Activated naive CD8-positive, alpha-beta T cell treated with anti-CD3 and anti-CD28 coated beads, Interleukin-2, amount 50 U/mL, for 16 hours (primary cell): ENCODE results near the gene ADARB1.

Experiments used
- DNase-seq: peaks from one replicate; pipeline ENCODE4 v3.0.0-alpha.2; 2020; ENCODE audit warnings: low read depth, low spot score

ADARB1 gene

GRCh38 chr21:45149021-45149420, 74.6 kb downstream of the ADARB1 start:
- no peak for DNase-seq

GRCh38 chr21:45150638-45151131, 76.3 kb downstream of the ADARB1 start:
- no peak for DNase-seq

- DNase-seq, result no peak
Observed at GRCh38 chr21:45151445-45152160, 77.2 kb downstream of the ADARB1 start.

- DNase-seq, result peak; percentile 39
Observed at GRCh38 chr21:45152265-45152746, 77.9 kb downstream of the ADARB1 start.

GRCh38 chr21:45153358-45154318, 79.3 kb downstream of the ADARB1 start:
- DNase-seq, result no peak

- DNase-seq, result no peak
Observed at GRCh38 chr21:45154511-45155508, 80.4 kb downstream of the ADARB1 start.

- no peak for DNase-seq
Observed at GRCh38 chr21:45155910-45156309, 81.5 kb downstream of the ADARB1 start.

- no peak for DNase-seq
Observed at GRCh38 chr21:45156459-45156858, 82.1 kb downstream of the ADARB1 start.

- no peak for DNase-seq
Observed at GRCh38 chr21:45157932-45158331, 83.6 kb downstream of the ADARB1 start.

- no peak for DNase-seq
Observed at GRCh38 chr21:45158491-45159423, 84.4 kb downstream of the ADARB1 start.

GRCh38 chr21:45160198-45160597, 85.8 kb downstream of the ADARB1 start:
- no peak for DNase-seq

GRCh38 chr21:45161038-45161945, 86.9 kb downstream of the ADARB1 start:
- no peak for DNase-seq

- DNase-seq, result no peak
Observed at GRCh38 chr21:45162115-45162514, 87.7 kb downstream of the ADARB1 start.

- no peak for DNase-seq
Observed at GRCh38 chr21:45162809-45163208, 88.4 kb downstream of the ADARB1 start.

- no peak for DNase-seq
Observed at GRCh38 chr21:45163413-45164123, 89.2 kb downstream of the ADARB1 start.

GRCh38 chr21:45164124-45164511, 89.7 kb downstream of the ADARB1 start:
- no peak for DNase-seq

GRCh38 chr21:45164838-45165237, 90.5 kb downstream of the ADARB1 start:
- DNase-seq, result no peak

- DNase-seq, result no peak
Observed at GRCh38 chr21:45166931-45167330, 92.6 kb downstream of the ADARB1 start.
